Activated T-helper 17 cell treated with anti-CD3 and anti-CD28 coated beads, Interleukin-2, amount 50 U/mL, for 72 hours (primary cell): ENCODE measurements around the gene ANKRD39. TPM values are rescaled to one million over a fixed set of nuclear protein-coding genes. Genes with fewer than 3 reads are reported as not detected.

Experiments used
- ATAC-seq: fragments of 150-1000 bp; cut with Tn5 transposase; replicated peaks from 2 replicates; pipeline ENCODE4 v1.10.0; 2021; ENCODE audit warnings: mild to moderate bottlenecking, moderate library complexity
- H3K27ac Mint-ChIP-seq: one replicate; pipeline ENCODE4 v1.8.0; 2022; ENCODE audit warnings: mixed read lengths
- H3K27me3 Mint-ChIP-seq: one replicate; pipeline ENCODE4 v1.8.0; 2022; ENCODE audit warnings: mixed read lengths
- H3K36me3 Mint-ChIP-seq: one replicate; pipeline ENCODE4 v1.8.0; 2022; ENCODE audit warnings: low read depth, mild to moderate bottlenecking, mixed read lengths
- H3K4me1 Mint-ChIP-seq: one replicate; pipeline ENCODE4 v1.8.0; 2022; ENCODE audit warnings: mixed read lengths
- H3K4me3 Mint-ChIP-seq: one replicate; pipeline ENCODE4 v1.8.0; 2022; ENCODE audit warnings: mild to moderate bottlenecking, mixed read lengths
- H3K9me3 Mint-ChIP-seq: one replicate; pipeline ENCODE4 v1.8.0; 2022; ENCODE audit warnings: mixed read lengths
- total RNA-seq, 2 donors: library from RNA; stranded (reverse); gene quantifications; one replicate each; pipeline ENCODE4 v1.2.3, GENCODE V29; 2022

Gene ANKRD39
- total RNA-seq, 2 donors from 2014 or later, result 25.2 to 52.3 TPM

GRCh38 chr2:96880891-96881273, 23.1 kb upstream of the ANKRD39 start:
- H3K27me3 Mint-ChIP-seq, result no peaks in the 10 kb centered on the region
- no peak for ATAC-seq
- no peaks in the 10 kb centered on the region for H3K9me3 Mint-ChIP-seq
- H3K36me3 Mint-ChIP-seq, result no peaks in the 10 kb centered on the region
- H3K4me1 Mint-ChIP-seq, result no peaks in the 10 kb centered on the region
- no peak overlapping the region for H3K27ac Mint-ChIP-seq
- H3K4me3 Mint-ChIP-seq, result no peak overlapping the region

DNA sequence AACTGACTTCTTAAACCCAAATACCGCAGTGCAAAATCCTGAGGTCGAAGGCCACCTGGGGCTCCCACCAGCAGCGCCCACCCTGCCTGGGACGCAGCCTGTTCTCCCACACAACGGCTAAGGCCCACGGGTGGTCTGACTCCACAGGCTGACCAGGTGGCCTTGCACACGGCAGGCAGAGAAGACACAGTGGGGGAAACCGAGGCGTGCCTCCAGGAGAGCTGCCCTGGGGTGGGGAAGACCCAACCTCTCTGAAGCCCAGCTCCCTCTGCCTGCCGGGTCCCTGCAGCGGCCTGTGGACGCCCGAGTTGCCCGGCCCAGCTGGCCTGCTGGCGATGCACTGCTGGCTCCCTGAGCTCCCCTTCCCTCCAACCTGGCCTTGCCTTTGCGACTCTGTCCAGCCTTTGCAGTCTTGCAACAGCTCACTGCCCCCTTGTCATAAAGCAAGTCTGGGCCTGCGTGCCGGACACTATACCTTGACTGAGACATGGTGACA, 21.8 kb upstream of the ANKRD39 start:
- Mint-ChIP-seq H3K9me3 (no peaks in the 10 kb centered on the region), H3K4me1 (no peaks in the 10 kb centered on the region), H3K27ac (peak overlapping the region; percentile 54), H3K36me3 (no peaks in the 10 kb centered on the region), H3K4me3 (no peak overlapping the region), H3K27me3 (no peaks in the 10 kb centered on the region)
- ATAC-seq, result no peak

GRCh38 chr2:96878796-96879544, 21.2 kb upstream of the ANKRD39 start:
- Mint-ChIP-seq H3K27ac (no peak overlapping the region), H3K36me3 (no peaks in the 10 kb centered on the region), H3K9me3 (no peaks in the 10 kb centered on the region), H3K4me1 (peaks cover 3% of the 10 kb centered on the region), H3K27me3 (no peaks in the 10 kb centered on the region), H3K4me3 (no peak overlapping the region)
- no peak for ATAC-seq

- H3K27me3 Mint-ChIP-seq, result no peaks in the 10 kb centered on the region
- no peak for ATAC-seq
- H3K36me3 Mint-ChIP-seq, result no peaks in the 10 kb centered on the region
- no peak overlapping the region for H3K4me3 Mint-ChIP-seq
- H3K9me3 Mint-ChIP-seq, result no peaks in the 10 kb centered on the region
- H3K27ac Mint-ChIP-seq, result no peak overlapping the region
- H3K4me1 Mint-ChIP-seq, result peaks cover 6% of the 10 kb centered on the region
These were observed 20.4 kb upstream of the ANKRD39 start for GRCh38 chr2:96878171-96878570.

DNA sequence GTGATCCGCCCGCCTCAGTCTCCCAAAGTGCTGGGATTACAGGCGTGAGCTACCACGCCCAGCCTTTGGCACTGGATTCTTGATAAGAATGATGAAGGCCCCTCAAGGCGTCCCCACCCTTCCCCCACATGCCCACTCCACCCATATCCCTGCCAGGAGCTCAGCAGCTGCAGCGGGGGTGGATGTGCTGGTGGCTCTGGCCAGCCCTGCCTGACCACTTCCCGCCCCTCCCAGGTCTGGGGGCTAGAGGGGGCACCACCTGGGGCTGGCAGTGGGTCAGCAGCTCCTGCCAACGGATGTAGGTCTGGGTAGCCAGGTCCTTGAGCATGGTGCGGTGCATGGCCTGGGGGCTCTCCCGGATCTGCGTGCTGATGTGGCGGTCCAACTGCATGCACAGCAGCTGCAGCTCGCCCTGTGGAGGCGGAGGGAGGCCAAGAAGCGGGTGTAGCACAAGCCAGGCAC, 19.8 kb upstream of the ANKRD39 start:
- no peaks in the 10 kb centered on the region for H3K27me3 Mint-ChIP-seq
- H3K4me1 Mint-ChIP-seq, result peaks cover 10% of the 10 kb centered on the region
- H3K36me3 Mint-ChIP-seq, result no peaks in the 10 kb centered on the region
- H3K4me3 Mint-ChIP-seq, result no peak overlapping the region
- no peak overlapping the region for H3K27ac Mint-ChIP-seq
- no peaks in the 10 kb centered on the region for H3K9me3 Mint-ChIP-seq
- no peak for ATAC-seq

DNA sequence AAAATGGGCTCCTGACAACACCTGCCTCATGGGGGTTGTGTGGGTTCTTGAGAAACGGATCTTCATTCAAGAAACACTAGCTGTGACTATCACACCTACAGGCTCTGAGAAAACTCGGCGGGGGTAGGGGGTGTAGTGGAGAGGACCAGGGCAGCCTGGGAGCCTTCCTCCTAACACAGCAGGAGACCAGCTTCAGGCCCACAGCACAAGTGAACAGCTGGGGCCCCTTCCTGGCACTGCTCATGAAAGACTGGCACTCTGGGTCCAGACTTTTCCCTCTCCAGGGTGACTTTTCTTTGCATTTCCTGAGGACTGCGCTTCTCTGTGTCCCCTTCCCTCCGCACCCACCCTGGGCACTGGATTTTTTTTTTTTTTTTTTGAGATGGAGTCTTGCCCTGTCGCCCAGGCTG, 19.2 kb upstream of the ANKRD39 start:
- H3K27ac Mint-ChIP-seq, result no peak overlapping the region
- no peaks in the 10 kb centered on the region for H3K27me3 Mint-ChIP-seq
- no peaks in the 10 kb centered on the region for H3K9me3 Mint-ChIP-seq
- H3K36me3 Mint-ChIP-seq, result no peaks in the 10 kb centered on the region
- H3K4me1 Mint-ChIP-seq, result peaks cover 10% of the 10 kb centered on the region
- H3K4me3 Mint-ChIP-seq, result no peak overlapping the region
- ATAC-seq, result no peak

GRCh38 chr2:96876269-96877041, 18.6 kb upstream of the ANKRD39 start:
- Mint-ChIP-seq H3K27me3 (no peaks in the 10 kb centered on the region), H3K9me3 (no peaks in the 10 kb centered on the region), H3K36me3 (no peaks in the 10 kb centered on the region), H3K4me3 (no peak overlapping the region), H3K4me1 (peaks cover 10% of the 10 kb centered on the region), H3K27ac (no peak overlapping the region)
- peak; percentile 39 for ATAC-seq

DNA sequence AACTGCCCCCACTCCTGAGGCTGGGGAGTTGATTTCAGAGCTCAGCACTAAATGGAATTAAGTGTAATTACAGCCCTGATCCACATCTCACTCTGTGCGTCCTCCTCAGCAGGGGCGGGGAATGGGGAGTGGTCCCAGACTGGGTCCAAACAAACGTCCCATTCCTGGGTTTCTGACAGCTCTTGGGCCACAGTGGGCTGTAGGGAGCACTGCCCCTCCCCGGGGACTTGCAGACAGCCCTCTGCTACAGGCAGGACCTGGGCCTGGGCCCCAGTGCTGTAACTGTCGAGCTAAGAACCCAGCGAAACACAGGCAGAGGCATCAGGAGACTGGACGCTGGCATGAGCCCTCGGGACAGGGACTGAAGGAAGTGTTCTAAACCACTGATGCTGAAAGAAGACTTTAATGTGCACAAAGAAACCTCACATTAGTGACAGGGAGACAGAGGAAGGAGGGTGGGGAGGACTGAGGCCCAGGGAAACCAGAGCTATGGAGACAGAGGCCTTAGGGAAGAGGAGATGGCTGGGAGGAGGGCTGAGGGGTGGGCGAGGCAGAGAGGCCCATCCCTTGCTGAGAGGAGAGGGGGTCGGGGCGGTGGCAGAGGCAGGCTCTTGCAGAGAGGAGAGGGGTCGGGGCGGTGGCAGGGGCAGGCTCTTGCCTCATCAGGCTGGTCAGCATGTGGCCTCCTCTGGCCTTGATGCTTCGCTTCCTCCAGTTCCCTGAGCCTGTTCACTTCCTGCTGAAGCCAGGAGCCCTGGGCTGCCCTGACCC, 17.9 kb upstream of the ANKRD39 start:
- Mint-ChIP-seq H3K27ac (peak overlapping the region; percentile 31), H3K4me3 (no peak overlapping the region), H3K4me1 (peaks cover 12% of the 10 kb centered on the region), H3K27me3 (peaks cover under 1% of the 10 kb centered on the region), H3K36me3 (no peaks in the 10 kb centered on the region), H3K9me3 (no peaks in the 10 kb centered on the region)
- ATAC-seq, result no peak

GRCh38 chr2:96874198-96874831, 16.5 kb upstream of the ANKRD39 start:
- Mint-ChIP-seq H3K4me1 (peaks cover 15% of the 10 kb centered on the region), H3K4me3 (peak overlapping the region; percentile 37), H3K9me3 (no peaks in the 10 kb centered on the region), H3K27me3 (peaks cover 2% of the 10 kb centered on the region), H3K36me3 (no peaks in the 10 kb centered on the region), H3K27ac (peak overlapping the region; percentile 42)
- peak; percentile 49 for ATAC-seq

GRCh38 chr2:96873651-96874096, 15.9 kb upstream of the ANKRD39 start:
- Mint-ChIP-seq H3K4me3 (peak overlapping the region; percentile 37), H3K27ac (peak overlapping the region; percentile 42), H3K27me3 (peaks cover 2% of the 10 kb centered on the region), H3K9me3 (no peaks in the 10 kb centered on the region), H3K36me3 (no peaks in the 10 kb centered on the region), H3K4me1 (peaks cover 15% of the 10 kb centered on the region)
- no peak for ATAC-seq

DNA sequence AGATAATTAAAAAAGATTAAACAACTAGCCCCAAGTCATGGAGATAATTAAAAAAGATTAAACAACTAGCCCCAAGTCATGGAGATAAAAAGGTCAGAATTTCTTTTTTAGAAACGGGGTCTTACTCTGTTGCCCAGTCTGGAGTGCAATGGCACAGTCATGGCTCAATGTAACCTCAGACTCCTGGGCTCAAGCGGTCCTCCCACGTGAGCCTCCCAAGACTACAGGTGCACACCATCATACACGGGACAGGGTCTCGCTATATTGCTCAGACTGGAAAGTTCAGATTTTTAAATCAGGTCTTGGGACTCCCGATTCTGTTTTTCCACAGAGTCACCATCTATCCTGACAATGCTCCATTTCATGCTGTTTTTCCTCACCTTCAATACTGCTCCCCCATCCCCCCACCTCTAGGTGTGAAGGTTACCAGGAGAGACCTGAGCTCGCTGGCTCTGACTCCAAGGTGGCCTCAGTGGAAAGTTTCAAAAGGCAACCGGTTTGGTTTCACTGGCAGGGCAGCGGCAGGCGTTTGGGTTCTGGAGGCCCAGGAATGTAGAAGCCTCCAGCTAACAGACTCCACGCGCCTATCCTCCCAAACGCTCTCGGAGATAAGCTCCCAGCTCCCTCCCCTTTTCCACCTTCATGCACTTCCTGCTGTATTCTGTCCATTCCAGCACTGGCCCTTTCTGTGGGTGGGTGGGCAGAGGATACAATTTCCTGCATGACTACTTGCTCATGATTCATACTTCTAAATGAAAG, 15.0 kb upstream of the ANKRD39 start:
- ATAC-seq, result no peak
- Mint-ChIP-seq H3K4me1 (peaks cover 15% of the 10 kb centered on the region), H3K4me3 (no peak overlapping the region), H3K27me3 (peaks cover 2% of the 10 kb centered on the region), H3K9me3 (no peaks in the 10 kb centered on the region), H3K27ac (no peak overlapping the region), H3K36me3 (no peaks in the 10 kb centered on the region)

DNA sequence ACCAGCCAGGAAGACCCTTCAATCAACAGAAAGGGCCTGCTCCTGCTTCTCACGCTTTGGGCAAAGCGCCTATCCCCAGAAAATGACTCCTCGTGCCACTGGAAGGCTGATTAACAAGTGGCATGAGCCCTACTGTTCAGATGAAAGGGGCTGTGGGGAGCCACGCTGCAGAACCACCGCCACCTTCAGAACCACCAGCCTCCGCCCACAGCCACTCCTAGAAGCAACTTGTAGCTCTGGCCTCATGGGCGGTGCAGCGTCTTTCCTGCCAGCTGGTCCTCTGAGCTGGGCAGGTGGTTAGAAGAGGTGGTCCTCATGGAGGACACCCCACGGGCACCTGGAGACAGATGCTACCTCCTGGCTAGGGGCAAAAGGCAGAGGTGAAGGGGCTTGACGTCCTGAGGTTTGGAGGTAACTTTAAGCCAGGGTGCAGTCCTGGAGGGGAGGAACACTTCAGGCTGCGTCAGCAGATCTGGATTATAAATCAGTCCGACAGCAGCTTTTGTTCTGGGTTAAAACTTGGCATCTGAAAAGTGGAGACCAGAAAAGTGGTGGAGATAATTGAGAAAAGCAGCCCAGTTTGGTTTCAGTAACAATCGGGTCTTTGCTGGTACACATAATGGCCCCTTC, 12.9 kb upstream of the ANKRD39 start:
- Mint-ChIP-seq H3K36me3 (no peaks in the 10 kb centered on the region), H3K4me1 (peaks cover 15% of the 10 kb centered on the region), H3K4me3 (peak overlapping the region; percentile 73), H3K27me3 (peaks cover 2% of the 10 kb centered on the region), H3K27ac (peak overlapping the region; percentile 74), H3K9me3 (no peaks in the 10 kb centered on the region)
- peak; percentile 45 for ATAC-seq
